Measurements from ENCODE around the gene ANGPT4.

DNA sequence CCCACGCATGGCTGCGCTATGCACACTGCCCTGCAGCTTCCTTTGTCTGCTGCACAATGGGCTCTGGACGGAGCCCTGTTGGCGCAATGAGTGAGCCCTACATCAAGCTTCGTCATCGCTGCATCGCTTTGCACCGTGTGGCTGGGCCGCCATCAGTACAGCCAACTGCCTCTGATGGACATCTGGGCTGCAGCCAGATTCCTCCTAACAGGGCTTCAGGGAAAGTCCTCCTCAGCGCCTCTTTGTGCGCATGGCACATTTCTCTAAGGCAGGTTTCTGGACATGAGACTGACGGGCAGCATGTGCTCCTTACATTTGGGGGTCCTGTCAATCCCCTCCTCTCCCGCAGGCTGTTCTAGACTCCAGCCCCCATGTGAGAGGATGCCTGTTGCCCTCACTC lies 29.7 kb upstream of the ANGPT4 start:
- TF ChIP-seq, protein P1, sequence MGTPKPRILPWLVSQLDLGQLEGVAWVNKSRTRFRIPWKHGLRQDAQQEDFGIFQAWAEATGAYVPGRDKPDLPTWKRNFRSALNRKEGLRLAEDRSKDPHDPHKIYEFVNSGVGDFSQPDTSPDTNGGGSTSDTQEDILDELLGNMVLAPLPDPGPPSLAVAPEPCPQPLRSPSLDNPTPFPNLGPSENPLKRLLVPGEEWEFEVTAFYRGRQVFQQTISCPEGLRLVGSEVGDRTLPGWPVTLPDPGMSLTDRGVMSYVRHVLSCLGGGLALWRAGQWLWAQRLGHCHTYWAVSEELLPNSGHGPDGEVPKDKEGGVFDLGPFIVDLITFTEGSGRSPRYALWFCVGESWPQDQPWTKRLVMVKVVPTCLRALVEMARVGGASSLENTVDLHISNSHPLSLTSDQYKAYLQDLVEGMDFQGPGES (IDR thresholded peaks at IDR 0.05; ENCODE audit: low read depth, low read length) = no peak
- no peak for TF ChIP-seq MAX (IDR thresholded peaks at IDR 0.05; ENCODE audit: low read depth)
- TF ChIP-seq, protein P2, sequence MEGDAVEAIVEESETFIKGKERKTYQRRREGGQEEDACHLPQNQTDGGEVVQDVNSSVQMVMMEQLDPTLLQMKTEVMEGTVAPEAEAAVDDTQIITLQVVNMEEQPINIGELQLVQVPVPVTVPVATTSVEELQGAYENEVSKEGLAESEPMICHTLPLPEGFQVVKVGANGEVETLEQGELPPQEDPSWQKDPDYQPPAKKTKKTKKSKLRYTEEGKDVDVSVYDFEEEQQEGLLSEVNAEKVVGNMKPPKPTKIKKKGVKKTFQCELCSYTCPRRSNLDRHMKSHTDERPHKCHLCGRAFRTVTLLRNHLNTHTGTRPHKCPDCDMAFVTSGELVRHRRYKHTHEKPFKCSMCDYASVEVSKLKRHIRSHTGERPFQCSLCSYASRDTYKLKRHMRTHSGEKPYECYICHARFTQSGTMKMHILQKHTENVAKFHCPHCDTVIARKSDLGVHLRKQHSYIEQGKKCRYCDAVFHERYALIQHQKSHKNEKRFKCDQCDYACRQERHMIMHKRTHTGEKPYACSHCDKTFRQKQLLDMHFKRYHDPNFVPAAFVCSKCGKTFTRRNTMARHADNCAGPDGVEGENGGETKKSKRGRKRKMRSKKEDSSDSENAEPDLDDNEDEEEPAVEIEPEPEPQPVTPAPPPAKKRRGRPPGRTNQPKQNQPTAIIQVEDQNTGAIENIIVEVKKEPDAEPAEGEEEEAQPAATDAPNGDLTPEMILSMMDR (IDR thresholded peaks at IDR 0.05) = no peak
- TF ChIP-seq RFX5 (IDR thresholded peaks at IDR 0.05; ENCODE audit: low read length) = no peak
- TF ChIP-seq YY1 (IDR thresholded peaks at IDR 0.05; ENCODE audit: low read depth) = no peak
- TF ChIP-seq CHD2 (IDR thresholded peaks at IDR 0.05; ENCODE audit: low read length, partially characterized antibody) = no peak
- TF ChIP-seq MXI1 (IDR thresholded peaks at IDR 0.05; ENCODE audit: low read depth, low read length) = no peak
- no peak for TF ChIP-seq GATA2 (CRISPR knock-in tag; IDR thresholded peaks at IDR 0.05)
- TF ChIP-seq RCOR1 (IDR thresholded peaks at IDR 0.05; ENCODE audit: low read length) = no peak
- no peak for TF ChIP-seq SMC3 (IDR thresholded peaks at IDR 0.05; ENCODE audit: low read depth, low read length)
- no peak for TF ChIP-seq POLR2AphosphoS5 (IDR thresholded peaks at IDR 0.05; ENCODE audit: low read depth, low read length)
- TF ChIP-seq JUND (IDR thresholded peaks at IDR 0.05) = no peak
- TF ChIP-seq NFIC (IDR thresholded peaks at IDR 0.05; ENCODE audit: borderline replicate concordance) = no peak
